Keratinocyte (primary cell): ENCODE results near the gene XYLT2.

ENCODE experiments used
- CTCF ChIP-seq, 3 experiments: IDR thresholded peaks in 1 of 3; conservative IDR thresholded peaks in 1 of 3; optimal IDR thresholded peaks in 1 of 3; 2 replicates in 2 of 3; 3 replicates in 1 of 3; pipeline versions ENCODE3 to v1.5.1; 2011; ENCODE audit warnings: low read length in 3 of 3, mild to moderate bottlenecking in 3 of 3, moderate library complexity in 2 of 3, control low read depth in 1 of 3, inconsistent platforms in 1 of 3; ENCODE audit not compliant: insufficient read depth in 2 of 3; ENCODE audit errors: extremely low read depth in 1 of 3
- EZH2 ChIP-seq: IDR thresholded peaks from one replicate; pipeline ENCODE4 v1.6.1; 2012; ENCODE audit warnings: inconsistent platforms, mild to moderate bottlenecking, low read length, moderate library complexity

GRCh38 chr17:50362661-50363060 is 16.7 kb downstream of the XYLT2 start:
- TF ChIP-seq CTCF (optimal IDR thresholded peaks at IDR 0.05 in 1 of 3, IDR thresholded peaks at IDR 0.05 in 1 of 3, conservative IDR thresholded peaks at IDR 0.05 in 1 of 3; ENCODE audit: extremely low read depth in 1 of 3, insufficient read depth in 2 of 3, low read length in 3 of 3): no peak
- TF ChIP-seq EZH2: no peak
